PC-9 (cell line): ENCODE data around the gene PNCK. TPM values are rescaled to one million over a fixed set of nuclear protein-coding genes. Genes with fewer than 3 reads are reported as not detected.

Experiments
- BruUV-seq: library from RNA; stranded (reverse); fragments of 400-500 nt; replicated peaks from 2 replicates; lab custom pipeline; 2021; lab: Mats Ljungman, UMichigan
- CTCF ChIA-PET: fragments of 300-600 bp; sonication (Branson Sonifier 250); formaldehyde crosslinking; loops from one replicate; lab custom pipeline; 2022; ENCODE audit warnings: antibody characterized with exemption; lab: Charles Lee
- POLR2A ChIA-PET: fragments of 300-600 bp; sonication (Branson Sonifier 250); formaldehyde crosslinking; loops from one replicate; lab custom pipeline; 2022; ENCODE audit warnings: antibody characterized with exemption; ENCODE audit not compliant: unreplicated experiment; lab: Charles Lee
- DNase-seq, 2 experiments: peaks; one replicate each; pipeline versions ENCODE4 v3.0.0 to v3.0.0-alpha.2; 2015 to 2022; ENCODE audit warnings: mixed read lengths in 1 of 2
- H2AFZ ChIP-seq: fragments of 200-600 bp; sonication (generic); 2 replicates; pipeline ENCODE4 v1.8.1; 2017; ENCODE audit warnings: antibody characterized with exemption
- H3F3A ChIP-seq: fragments of 200-600 bp; sonication (generic); 2 replicates; pipeline ENCODE4 v1.8.1; 2017; ENCODE audit warnings: antibody characterized with exemption, mild to moderate bottlenecking, low read depth; ENCODE audit not compliant: insufficient read depth
- H3K27ac ChIP-seq: fragments of 200-600 bp; sonication (generic); 2 replicates; pipeline ENCODE4 v1.6.1; 2016; ENCODE audit warnings: mixed run types
- H3K27me3 ChIP-seq: fragments of 200-600 bp; sonication (generic); 2 replicates; pipeline ENCODE4 v1.6.1; 2016; ENCODE audit warnings: low read depth, mixed run types; ENCODE audit not compliant: insufficient read depth
- H3K36me3 ChIP-seq: fragments of 200-600 bp; sonication (generic); 2 replicates; pipeline ENCODE4 v1.6.1; 2016; ENCODE audit warnings: low read depth, mixed run types
- H3K4me1 ChIP-seq: fragments of 200-600 bp; sonication (generic); replicated peaks from 2 replicates; pipeline ENCODE4 v1.6.1; 2016; ENCODE audit warnings: mixed run types; ENCODE audit not compliant: insufficient read depth
- H3K4me2 ChIP-seq: fragments of 200-600 bp; sonication (generic); 2 replicates; pipeline ENCODE4 v1.6.1; 2017; ENCODE audit warnings: mixed run types
- H3K4me3 ChIP-seq: fragments of 200-600 bp; sonication (generic); 2 replicates; pipeline ENCODE4 v1.6.1; 2016; ENCODE audit warnings: mixed run types
- H3K79me2 ChIP-seq: fragments of 200-600 bp; sonication (generic); 2 replicates; pipeline ENCODE4 v1.6.1; 2017; ENCODE audit warnings: low read depth, mixed run types
- H3K9me2 ChIP-seq: fragments of 200-600 bp; sonication (generic); 2 replicates; pipeline ENCODE4 v1.8.1; 2017; ENCODE audit warnings: mild to moderate bottlenecking; ENCODE audit not compliant: insufficient read depth
- H3K9me3 ChIP-seq: fragments of 200-600 bp; sonication (generic); 2 replicates; pipeline ENCODE4 v1.8.1; 2016; ENCODE audit warnings: low read depth; ENCODE audit not compliant: insufficient read depth
- H4K20me1 ChIP-seq: fragments of 200-600 bp; sonication (generic); 2 replicates; pipeline ENCODE4 v1.8.1; 2017; ENCODE audit not compliant: insufficient read depth
- CTCF ChIP-seq: fragments of 200-600 bp; sonication (generic); conservative IDR thresholded peaks from 2 replicates; pipeline ENCODE4 v1.6.1; 2017; ENCODE audit warnings: mixed run types, antibody characterized with exemption, mild to moderate bottlenecking, moderate library complexity
- EZH2 ChIP-seq: fragments of 200-600 bp; sonication (generic); IDR thresholded peaks from 2 replicates; pipeline ENCODE4 v1.8.0; 2017; ENCODE audit warnings: antibody characterized with exemption, low read depth
- intact Hi-C: fragments of 100-400 bp; cut with micrococcal nuclease; formaldehyde crosslinking; loops from one replicate; pipeline ENCODE4 v1.10.0; 2022; ENCODE audit not compliant: unreplicated experiment
- total RNA-seq: library from RNA; stranded (reverse); gene quantifications from 2 replicates; pipeline ENCODE4 v1.2.3, GENCODE V29; 2021

Gene PNCK
- total RNA-seq, 1 experiment from 2014 or later, result 1.0 TPM

- DNase-seq, result no peak
- Histone ChIP-seq H3K79me2 (no peaks in the 10 kb centered on the region), H3K4me3 (no peak overlapping the region), H3K4me1 (no peaks in the 10 kb centered on the region), H3K9me2 (no peaks in the 10 kb centered on the region), H3K27me3 (peaks cover 84% of the 10 kb centered on the region), H3K4me2 (no peak overlapping the region), H3K9me3 (no peaks in the 10 kb centered on the region), H2AFZ (no peak overlapping the region), H4K20me1 (no peaks in the 10 kb centered on the region), H3K27ac (no peak overlapping the region), H3F3A (no peaks in the 10 kb centered on the region), H3K36me3 (no peaks in the 10 kb centered on the region)
- no TSS peak for BruUV-seq
- CTCF ChIA-PET, result no interaction called here
- intact Hi-C loops, result no loop called here
- POLR2A ChIA-PET, result no interaction called here
- TF ChIP-seq CTCF, result no peak
- TF ChIP-seq EZH2, result no peak
These were observed 41.0 kb downstream of the PNCK start for GRCh38 chrX:153632595-153632946.

DNA sequence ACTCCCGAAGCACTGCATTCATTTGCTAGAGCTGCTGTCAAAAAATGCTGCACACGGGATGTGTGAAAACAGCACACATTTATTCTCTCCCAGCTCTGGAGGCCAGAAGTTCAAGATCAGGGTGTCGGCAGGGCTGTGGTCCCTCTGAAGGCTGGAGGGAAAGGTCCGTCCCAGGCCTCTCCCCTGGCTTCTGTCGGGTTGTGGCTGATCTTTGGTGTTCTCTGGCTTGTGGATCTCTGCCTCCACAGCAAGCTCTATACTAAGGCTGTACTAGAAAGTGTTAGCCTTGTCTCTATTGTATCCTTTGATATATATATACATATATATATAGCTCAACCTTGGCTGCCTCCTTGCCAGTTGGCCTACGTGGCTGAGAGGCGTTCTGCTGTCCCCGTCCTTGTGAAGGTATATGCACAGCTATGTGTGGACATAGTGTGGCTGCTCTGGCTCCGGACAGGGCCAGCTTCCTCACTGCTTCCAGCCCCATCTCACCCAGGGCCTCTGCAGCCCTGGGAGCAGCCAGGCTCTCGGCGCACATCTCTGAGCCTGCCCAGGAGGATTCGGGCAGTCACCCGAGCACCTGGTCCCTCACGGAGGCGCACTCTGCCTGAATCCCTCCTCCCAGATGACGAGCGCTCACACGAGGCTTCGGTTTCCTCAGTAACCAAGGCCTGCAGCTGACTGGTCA, 41.6 kb downstream of the PNCK start:
- Histone ChIP-seq H3K9me2 (no peaks in the 10 kb centered on the region), H3K4me1 (no peaks in the 10 kb centered on the region), H3K27ac (no peak overlapping the region), H3K4me2 (no peak overlapping the region), H2AFZ (no peak overlapping the region), H3K9me3 (no peaks in the 10 kb centered on the region), H4K20me1 (no peaks in the 10 kb centered on the region), H3K4me3 (no peak overlapping the region), H3K36me3 (no peaks in the 10 kb centered on the region), H3K27me3 (peaks cover 82% of the 10 kb centered on the region), H3F3A (no peaks in the 10 kb centered on the region), H3K79me2 (no peaks in the 10 kb centered on the region)
- intact Hi-C loops, result no loop called here
- no peak for DNase-seq
- ChIA-PET POLR2A (no interaction called here), CTCF (no interaction called here)
- no peak for TF ChIP-seq EZH2
- TF ChIP-seq CTCF, result no peak
- BruUV-seq, result no TSS peak

DNA sequence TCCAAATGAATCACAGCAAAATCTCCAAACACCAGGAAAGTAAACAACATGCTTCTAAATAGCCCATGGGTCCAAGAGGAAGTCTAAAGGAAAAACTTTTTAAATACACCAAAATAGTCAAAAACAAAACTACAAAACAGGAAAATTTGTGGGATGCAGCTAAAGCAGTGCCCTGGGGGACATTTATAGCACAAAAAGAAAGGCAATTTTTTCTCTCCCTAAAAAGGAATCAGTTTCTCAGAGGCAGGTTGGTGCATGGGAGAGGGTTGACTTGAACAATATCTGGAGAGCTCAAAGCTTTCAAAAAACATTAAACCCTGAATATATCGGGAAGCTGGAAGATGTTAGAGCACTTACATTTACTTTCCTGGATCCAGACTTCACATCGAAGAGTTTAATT, 42.3 kb downstream of the PNCK start:
- no peak overlapping the region for H2AFZ ChIP-seq
- no peaks in the 10 kb centered on the region for H4K20me1 ChIP-seq
- ChIA-PET POLR2A (no interaction called here), CTCF (interaction anchor here (0.6 kb wide), 1 partner anchor 710 kb away, joined by 8 read pairs; no protein-coding TSS in a partner anchor)
- no TSS peak for BruUV-seq
- no peak overlapping the region for H3K27ac ChIP-seq
- H3K9me2 ChIP-seq, result no peaks in the 10 kb centered on the region
- H3K4me2 ChIP-seq, result no peak overlapping the region
- H3K4me3 ChIP-seq, result no peak overlapping the region
- TF ChIP-seq EZH2 (no peak), CTCF (no peak)
- no peaks in the 10 kb centered on the region for H3K4me1 ChIP-seq
- DNase-seq, result no peak
- no peaks in the 10 kb centered on the region for H3K36me3 ChIP-seq
- no peaks in the 10 kb centered on the region for H3K79me2 ChIP-seq
- H3K9me3 ChIP-seq, result no peaks in the 10 kb centered on the region
- intact Hi-C loops, result no loop called here
- H3F3A ChIP-seq, result no peaks in the 10 kb centered on the region
- H3K27me3 ChIP-seq, result peaks cover 78% of the 10 kb centered on the region
